Gastrocnemius medialis (tissue), 4 donors: Measurements from ENCODE around the gene OBSCN. TPM values are rescaled to one million over a fixed set of nuclear protein-coding genes. Genes with fewer than 3 reads are reported as not detected.

Source experiments
- ATAC-seq, 2 donors: fragments of 150-250 bp; one replicate each; pipeline ENCODE4 v1.9.1; 2016
- DNase-seq, 2 donors: peaks; one replicate each; pipeline ENCODE4 v3.0.0-alpha.2; 2019
- H3K27ac ChIP-seq, 4 donors: fragments of 200-600 bp; sonication (generic); 1 replicate in 1 of 4; 2 replicates in 3 of 4; pipeline ENCODE4 v1.5.1; 2016 to 2018; ENCODE audit warnings: mild to moderate bottlenecking in 2 of 4, moderate library complexity in 1 of 4
- H3K27me3 ChIP-seq, 3 donors: fragments of 200-600 bp; sonication (generic) in 2 of 3; 1 replicate in 1 of 3; 2 replicates in 2 of 3; pipeline versions ENCODE4 v1.5.1 to v1.6.0; 2016 to 2019; ENCODE audit warnings: mild to moderate bottlenecking in 1 of 3, moderate library complexity in 1 of 3
- H3K36me3 ChIP-seq, 2 donors: fragments of 200-600 bp; sonication (generic) in 1 of 2; one replicate each; pipeline ENCODE4 v1.5.1; 2017 to 2018
- H3K4me1 ChIP-seq, 2 donors: fragments of 200-600 bp; sonication (generic) in 1 of 2; one replicate each; pipeline ENCODE4 v1.5.1; 2016 to 2017; ENCODE audit warnings: mild to moderate bottlenecking in 2 of 2
- H3K4me3 ChIP-seq, 4 donors: fragments of 200-600 bp; sonication (generic) in 3 of 4; 1 replicate in 1 of 4; 2 replicates in 3 of 4; pipeline ENCODE4 v1.5.1; 2016 to 2019; ENCODE audit warnings: mild to moderate bottlenecking in 2 of 4
- H3K9me3 ChIP-seq, 3 donors: fragments of 200-600 bp; sonication (generic) in 2 of 3; 1 replicate in 1 of 3; 2 replicates in 2 of 3; pipeline ENCODE4 v1.5.1; 2016 to 2019
- POLR2A ChIP-seq, 2 donors: fragments of 450-650 bp; IDR thresholded peaks; one replicate each; pipeline ENCODE4 v1.6.1; 2017; ENCODE audit warnings: antibody characterized with exemption in 2 of 2, mild to moderate bottlenecking in 2 of 2, moderate library complexity in 2 of 2
- in situ Hi-C, 4 donors: fragments of 200-750 bp; cut with MboI; loops; one replicate each; pipeline versions ENCODE4 v1.15.0 to v1.8.0; 2017; ENCODE audit warnings: low sequenced_read_pairs in 4 of 4
- intact Hi-C: fragments of 100-400 bp; cut with DNase I; formaldehyde crosslinking; loops from one replicate; pipeline ENCODE4 v1.15.1; 2023; ENCODE audit warnings: low total_unique reads
- microRNA-seq, 2 donors: library from miRNA; unstranded; fragments of <30 nt; microRNA quantifications; one replicate each; pipeline ENCODE4, GENCODE V29; 2016; ENCODE audit warnings: borderline replicate concordance in 2 of 2
- total RNA-seq, 4 donors: library from RNA; depleted of rRNA; stranded (reverse); fragments of >200 nt; gene quantifications; one replicate each; pipeline versions ENCODE4 v1.1.0 to v1.2.3, GENCODE V29; 2016
- TF ChIP-seq, protein P1 (sequence below), 5 experiments: fragments of 450-650 bp in 3 of 5; fragments of 200-600 bp in 2 of 5; sonication (generic) in 2 of 5; IDR thresholded peaks in 4 of 5; conservative IDR thresholded peaks in 1 of 5; 1 replicate in 4 of 5; 2 replicates in 1 of 5; pipeline ENCODE4 v1.5.1; 2016 to 2019; ENCODE audit warnings: antibody characterized with exemption in 5 of 5, mild to moderate bottlenecking in 3 of 5, moderate library complexity in 3 of 5

Gene OBSCN
- total RNA-seq, 4 donors from 2014 or later: 798 to 1,571 (median 1,162) TPM

DNA sequence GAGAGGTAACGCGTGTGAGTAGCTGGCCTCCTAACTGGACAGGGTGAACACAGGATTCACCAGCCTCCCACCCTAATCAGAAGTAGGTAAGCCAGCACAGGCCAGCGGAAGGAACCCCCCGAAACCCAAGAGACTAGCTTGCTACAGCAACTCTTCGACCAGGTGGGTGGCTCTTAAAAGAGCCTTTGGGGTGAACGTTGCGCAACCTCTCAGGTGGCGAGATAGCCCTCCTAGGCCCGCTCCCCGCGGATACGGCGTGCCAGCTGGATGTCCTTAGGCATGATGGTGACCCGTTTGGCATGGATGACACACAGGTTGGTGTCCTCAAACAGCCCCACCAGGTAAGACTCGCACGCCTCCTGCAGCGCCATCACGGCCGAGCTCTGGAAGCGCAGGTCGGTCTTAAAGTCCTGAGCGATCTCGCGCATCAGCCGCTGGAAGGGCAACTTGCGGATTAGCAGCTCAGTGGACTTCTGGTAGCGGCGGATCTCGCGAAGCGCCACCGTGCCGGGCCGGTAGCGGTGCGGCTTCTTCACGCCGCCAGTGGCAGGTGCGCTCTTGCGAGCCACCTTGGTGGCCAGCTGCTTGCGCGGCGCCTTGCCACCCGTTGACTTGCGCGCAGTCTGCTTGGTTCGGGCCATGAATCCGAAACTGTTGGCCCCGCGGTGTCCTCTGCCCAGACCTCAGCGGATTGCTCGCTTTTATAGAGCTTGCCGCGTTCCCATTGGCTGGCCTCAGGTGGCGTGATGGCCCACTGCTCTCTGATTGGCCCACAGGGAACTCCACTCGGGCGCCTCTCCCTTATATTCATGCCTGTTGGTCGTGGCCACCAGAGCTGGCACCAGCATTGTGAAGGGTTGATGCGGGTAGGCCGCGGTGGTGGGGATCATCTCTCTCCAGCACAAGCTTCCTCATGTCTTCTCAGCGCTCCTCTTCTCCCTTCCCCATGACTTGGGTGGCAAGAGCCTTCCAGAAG lies 217.1 kb downstream of the OBSCN start:
- DNase-seq: no peak
- intact Hi-C loops (no loop called here), in situ Hi-C loops (no loop called here)
- Histone ChIP-seq H3K4me3 (no peak overlapping the region), H3K9me3 (no peaks in the 10 kb centered on the region), H3K36me3 (no peaks in the 10 kb centered on the region), H3K4me1 (no peaks in the 10 kb centered on the region), H3K27me3 (no peaks in the 10 kb centered on the region), H3K27ac (no peak overlapping the region)
- no peak for ATAC-seq
- TF ChIP-seq POLR2A (IDR thresholded peaks at IDR 0.05): no peak
- TF ChIP-seq, protein P1, sequence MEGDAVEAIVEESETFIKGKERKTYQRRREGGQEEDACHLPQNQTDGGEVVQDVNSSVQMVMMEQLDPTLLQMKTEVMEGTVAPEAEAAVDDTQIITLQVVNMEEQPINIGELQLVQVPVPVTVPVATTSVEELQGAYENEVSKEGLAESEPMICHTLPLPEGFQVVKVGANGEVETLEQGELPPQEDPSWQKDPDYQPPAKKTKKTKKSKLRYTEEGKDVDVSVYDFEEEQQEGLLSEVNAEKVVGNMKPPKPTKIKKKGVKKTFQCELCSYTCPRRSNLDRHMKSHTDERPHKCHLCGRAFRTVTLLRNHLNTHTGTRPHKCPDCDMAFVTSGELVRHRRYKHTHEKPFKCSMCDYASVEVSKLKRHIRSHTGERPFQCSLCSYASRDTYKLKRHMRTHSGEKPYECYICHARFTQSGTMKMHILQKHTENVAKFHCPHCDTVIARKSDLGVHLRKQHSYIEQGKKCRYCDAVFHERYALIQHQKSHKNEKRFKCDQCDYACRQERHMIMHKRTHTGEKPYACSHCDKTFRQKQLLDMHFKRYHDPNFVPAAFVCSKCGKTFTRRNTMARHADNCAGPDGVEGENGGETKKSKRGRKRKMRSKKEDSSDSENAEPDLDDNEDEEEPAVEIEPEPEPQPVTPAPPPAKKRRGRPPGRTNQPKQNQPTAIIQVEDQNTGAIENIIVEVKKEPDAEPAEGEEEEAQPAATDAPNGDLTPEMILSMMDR (IDR thresholded peaks at IDR 0.05 in 4 of 5, conservative IDR thresholded peaks at IDR 0.05 in 1 of 5): no peak

DNA sequence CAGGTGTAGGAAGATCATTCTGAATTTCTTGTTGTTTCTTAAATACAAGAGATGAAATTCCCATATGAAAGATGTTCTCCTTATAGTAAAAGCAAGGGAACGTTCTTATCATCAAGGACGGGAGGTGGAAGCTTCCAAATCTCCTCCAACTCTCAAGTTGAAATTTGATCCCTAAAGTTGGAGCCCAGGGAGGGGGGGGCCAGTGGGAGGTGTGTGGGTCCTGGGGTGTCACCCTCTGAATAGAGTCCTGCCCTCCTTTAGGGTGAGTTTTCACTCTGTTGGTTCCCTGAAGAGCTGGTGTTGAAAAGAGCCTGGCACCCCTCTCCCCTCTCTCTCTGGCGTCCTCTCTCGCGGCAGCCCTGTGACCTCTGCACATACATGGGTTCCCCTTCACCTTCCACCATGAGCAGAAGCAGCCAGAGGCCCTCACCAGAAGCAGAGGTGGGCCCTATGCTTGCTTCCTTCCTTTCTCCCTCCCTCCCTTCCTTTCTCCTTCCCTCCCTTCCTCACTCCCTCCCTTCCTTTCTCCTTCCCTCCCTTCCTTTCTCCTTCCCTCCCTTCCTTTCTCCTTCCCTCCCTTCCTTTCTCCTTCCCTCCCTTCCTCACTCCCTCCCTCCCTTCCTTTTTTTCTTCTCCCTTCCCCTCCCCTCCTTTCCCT lies 218.8 kb downstream of the OBSCN start:
- ATAC-seq (no peak), DNase-seq (no peak)
- H3K27me3 ChIP-seq: no peaks in the 10 kb centered on the region
- no peak overlapping the region for H3K4me3 ChIP-seq
- H3K36me3 ChIP-seq: no peaks in the 10 kb centered on the region
- intact Hi-C loops: no loop called here
- in situ Hi-C loops: no loop called here
- H3K9me3 ChIP-seq: no peaks in the 10 kb centered on the region
- TF ChIP-seq, protein P1 (IDR thresholded peaks at IDR 0.05 in 4 of 5, conservative IDR thresholded peaks at IDR 0.05 in 1 of 5): no peak
- no peak for TF ChIP-seq POLR2A (IDR thresholded peaks at IDR 0.05)
- H3K4me1 ChIP-seq: no peaks in the 10 kb centered on the region
- no peak overlapping the region for H3K27ac ChIP-seq

DNA sequence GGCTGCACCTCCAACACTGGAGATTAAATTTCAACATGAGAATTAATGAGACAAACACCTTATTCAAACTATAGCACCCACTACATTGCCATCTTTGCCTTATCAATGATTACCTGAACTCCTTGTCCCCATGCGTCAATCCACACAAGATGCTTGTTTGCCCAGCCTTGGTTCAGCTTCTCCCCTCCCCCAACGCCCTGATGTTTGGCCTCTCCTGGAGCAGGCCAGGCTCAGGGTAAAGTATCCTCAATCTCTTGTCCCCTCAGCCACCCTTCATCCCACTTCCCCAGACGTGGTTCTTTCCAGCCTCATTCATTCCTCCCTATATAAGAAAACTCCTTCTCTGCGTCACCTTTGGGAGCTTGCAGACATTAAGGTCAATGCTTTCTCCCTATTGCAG lies 220.6 kb downstream of the OBSCN start:
- no peaks in the 10 kb centered on the region for H3K36me3 ChIP-seq
- no peaks in the 10 kb centered on the region for H3K27me3 ChIP-seq
- DNase-seq (no peak), ATAC-seq (no peak)
- intact Hi-C loops (no loop called here), in situ Hi-C loops (no loop called here)
- H3K4me1 ChIP-seq: no peaks in the 10 kb centered on the region
- TF ChIP-seq, protein P1 (IDR thresholded peaks at IDR 0.05 in 4 of 5, conservative IDR thresholded peaks at IDR 0.05 in 1 of 5): no peak
- no peak for TF ChIP-seq POLR2A (IDR thresholded peaks at IDR 0.05)
- no peak overlapping the region for H3K4me3 ChIP-seq
- H3K27ac ChIP-seq: no peak overlapping the region
- H3K9me3 ChIP-seq: no peaks in the 10 kb centered on the region

Small RNA genes within 50 kb of the gene (microRNA-seq; reads per million reads assigned to microRNA genes)
- 0 reads per million in 2 donors for gene MIR6742

Other genes with a start within 250 kb of the OBSCN start
- gene WNT3A, start 201.0 kb upstream of the OBSCN start, total RNA-seq: not detected
- 100 to 1,000 TPM; 234 to 422 (median 306) TPM for gene ARF1, start 125.3 kb upstream of the OBSCN start, total RNA-seq
- gene C1orf35, start 104.7 kb upstream of the OBSCN start, total RNA-seq: 10 to 100 TPM in 1 of 4 donors, 1 to 10 TPM in 3; 5.9 to 11.0 (median 7.8) TPM
- gene MRPL55, start 98.7 kb upstream of the OBSCN start, total RNA-seq: 100 to 1,000 TPM in 1 of 4 donors, 10 to 100 TPM in 3; 64.7 to 123 (median 74.2) TPM
- gene GUK1, start 67.8 kb upstream of the OBSCN start, total RNA-seq: 100 to 1,000 TPM; 161 to 230 (median 183) TPM
- under 1 TPM in 2 of 4 donors, not detected in 2; 0.26 to 0.64 TPM for gene GJC2, start 58.1 kb upstream of the OBSCN start, total RNA-seq
- 10 to 100 TPM in 3 of 4 donors, 1 to 10 TPM in 1; 4.9 to 15.7 (median 12.3) TPM for gene IBA57, start 42.2 kb upstream of the OBSCN start, total RNA-seq
- 10 to 100 TPM in 2 of 4 donors, 1 to 10 TPM in 2; 4.0 to 12.2 (median 9.3) TPM for gene TRIM11, start 198.8 kb downstream of the OBSCN start, total RNA-seq
- gene TRIM17, start 208.8 kb downstream of the OBSCN start, total RNA-seq: not detected